HepG2 (cell line): ENCODE results near the gene STAB2.
"Not testable (repeated sequence)": the region's sequence is repeated elsewhere in the genome, so short reads cannot be mapped to it uniquely, and the experiment has no call there.

ENCODE experiments used
- ARNT ChIP-seq: fragments of 450-650 bp; IDR thresholded peaks from 2 replicates; pipeline ENCODE4 v1.6.1; 2017
- EZH2 ChIP-seq: conservative IDR thresholded peaks from 2 replicates; pipeline ENCODE4 v1.6.1; 2012; ENCODE audit warnings: mild to moderate bottlenecking, low read depth, low read length, moderate library complexity
- NONO ChIP-seq, 2 experiments: fragments of 450-650 bp in 1 of 2; sonication (generic) in 1 of 2; formaldehyde crosslinking in 1 of 2; IDR thresholded peaks in 1 of 2; conservative IDR thresholded peaks in 1 of 2; 2 replicates each; pipeline versions ENCODE4 v1.6.1 to v1.8.0; 2017 to 2022; ENCODE audit warnings: mild to moderate bottlenecking in 1 of 2, missing genetic modification reagents in 1 of 2, moderate library complexity in 1 of 2
- POLR2AphosphoS5 ChIP-seq: IDR thresholded peaks from 2 replicates; pipeline ENCODE4 v1.6.1; 2012; ENCODE audit warnings: low read depth, low read length
- RNF2 ChIP-seq: fragments of 450-650 bp; conservative IDR thresholded peaks from 2 replicates; pipeline ENCODE4 v1.6.1; 2016; ENCODE audit warnings: low read depth
- SALL1 ChIP-seq: sonication (generic); formaldehyde crosslinking; IDR thresholded peaks from 2 replicates; pipeline ENCODE4 v1.8.0; 2022; ENCODE audit warnings: mild to moderate bottlenecking, missing genetic modification reagents
- TARDBP ChIP-seq: sonication (generic); formaldehyde crosslinking; IDR thresholded peaks from 2 replicates; pipeline ENCODE4 v1.8.0; 2022; ENCODE audit warnings: mild to moderate bottlenecking, missing genetic modification reagents
- TCF12 ChIP-seq, 2 experiments: fragments of 450-650 bp in 1 of 2; sonication (generic) in 1 of 2; formaldehyde crosslinking in 1 of 2; IDR thresholded peaks; 2 replicates each; pipeline versions ENCODE4 v1.6.1 to v1.8.0; 2017 to 2022; ENCODE audit warnings: antibody characterized with exemption in 1 of 2, mild to moderate bottlenecking in 1 of 2, missing genetic modification reagents in 1 of 2, moderate library complexity in 1 of 2
- ZNF24 ChIP-seq: fragments of 450-650 bp; IDR thresholded peaks from 2 replicates; pipeline ENCODE4 v1.6.1; 2017; ENCODE audit warnings: antibody characterized with exemption, mild to moderate bottlenecking
- ZNF281 ChIP-seq: sonication (generic); formaldehyde crosslinking; IDR thresholded peaks from 2 replicates; pipeline ENCODE4 v1.4.0; 2020; ENCODE audit warnings: missing genetic modification reagents, borderline replicate concordance

DNA sequence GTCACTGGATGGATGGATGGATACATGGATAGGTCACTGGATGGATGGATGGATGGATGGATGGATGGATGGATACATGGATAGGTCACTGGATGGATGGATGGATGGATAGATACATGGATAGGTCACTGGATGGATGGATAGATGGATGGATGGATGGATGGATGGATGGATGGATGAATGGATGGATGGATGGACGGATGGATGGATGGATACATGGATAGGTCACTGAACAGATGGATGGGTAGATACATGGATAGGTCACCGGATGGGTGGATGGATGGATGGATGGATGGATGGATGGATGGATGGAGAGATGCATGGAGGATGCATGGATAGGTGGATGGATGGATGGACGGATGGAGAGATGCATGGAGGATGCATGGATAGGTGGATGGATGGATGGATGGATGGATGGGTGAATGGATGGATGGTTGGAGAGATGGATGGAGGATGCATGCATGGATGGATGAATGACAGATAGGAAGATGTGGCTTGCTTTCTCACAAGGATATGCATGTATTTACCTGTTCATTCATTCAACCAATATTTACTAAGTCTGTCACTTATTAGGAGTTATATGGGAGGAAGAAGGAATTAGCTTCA lies 66.6 kb downstream of the STAB2 start:
- TF ChIP-seq ARNT; EZH2; TCF12 (IDR thresholded peaks at IDR 0.05); TCF12 (CRISPR knock-in tag; IDR thresholded peaks at IDR 0.05); RNF2; SALL1 (CRISPR knock-in tag); POLR2AphosphoS5; TARDBP (CRISPR knock-in tag); ZNF281; ZNF24; NONO (IDR thresholded peaks at IDR 0.05); NONO (CRISPR knock-in tag; conservative IDR thresholded peaks at IDR 0.05): not testable (repeated sequence)
